ENCODE data around the gene CAMK2N2.

The CAMK2N2 gene

GRCh38 chr3:184261270-184261853 is at the start of gene CAMK2N2:
CAMK2N2 (minus strand) TSS chr3:184261553; CDS start chr3:184261285, 268 bp downstream.
- peak; percentile 89 for DNase-seq

- no peak for DNase-seq
These were observed 47.4 kb upstream of the CAMK2N2 start for GRCh38 chr3:184308744-184309143.

- DNase-seq = no peak
These were observed 46.6 kb upstream of the CAMK2N2 start for GRCh38 chr3:184307915-184308314.

GRCh38 chr3:184306341-184306972 is 45.1 kb upstream of the CAMK2N2 start:
- DNase-seq = no peak

GRCh38 chr3:184305577-184305976 is 44.2 kb upstream of the CAMK2N2 start:
- DNase-seq = peak; percentile 19

GRCh38 chr3:184300378-184300720 is 39.0 kb upstream of the CAMK2N2 start:
- no peak for DNase-seq

- no peak for DNase-seq
These were observed 38.4 kb upstream of the CAMK2N2 start for GRCh38 chr3:184299488-184300377.

GRCh38 chr3:184298759-184299487 is 37.6 kb upstream of the CAMK2N2 start, which contains the start of gene PSMD2:
PSMD2 (plus strand) TSS chr3:184299241; CDS start chr3:184299267, 26 bp downstream.
- DNase-seq = peak; percentile 94

- no peak for DNase-seq
These were observed 35.3 kb upstream of the CAMK2N2 start for GRCh38 chr3:184296616-184297015.

GRCh38 chr3:184295771-184296170 is 34.4 kb upstream of the CAMK2N2 start:
- peak; percentile 14 for DNase-seq

GRCh38 chr3:184291738-184292445 is 30.5 kb upstream of the CAMK2N2 start:
- no peak for DNase-seq

GRCh38 chr3:184291044-184291737 is 29.8 kb upstream of the CAMK2N2 start:
- no peak for DNase-seq

- DNase-seq = no peak
These were observed 29.0 kb upstream of the CAMK2N2 start for GRCh38 chr3:184290331-184290730.

GRCh38 chr3:184289426-184289938 is 28.1 kb upstream of the CAMK2N2 start:
- peak; percentile 79 for DNase-seq

- peak; percentile 54 for DNase-seq
These were observed 23.3 kb upstream of the CAMK2N2 start for GRCh38 chr3:184284696-184285095.

GRCh38 chr3:184283681-184284080 is 22.3 kb upstream of the CAMK2N2 start:
- DNase-seq = no peak

- peak; percentile 48 for DNase-seq
These were observed 21.6 kb upstream of the CAMK2N2 start for GRCh38 chr3:184282941-184283340.

GRCh38 chr3:184277366-184277765 is 16.0 kb upstream of the CAMK2N2 start:
- no peak for DNase-seq

- DNase-seq = no peak
These were observed 14.9 kb upstream of the CAMK2N2 start, which contains the start of gene ECE2 for GRCh38 chr3:184275961-184276910. ECE2 (plus strand) TSS chr3:184276022; CDS start chr3:184276154, 132 bp downstream.

- no peak for DNase-seq
These were observed 14.0 kb upstream of the CAMK2N2 start for GRCh38 chr3:184275381-184275701.
